GM18951 (cell line): ENCODE measurements around the gene MPP2.

ENCODE experiments used
- POLR2A ChIP-seq: IDR thresholded peaks from 4 replicates; pipeline ENCODE4 v1.6.1; 2011; ENCODE audit warnings: mild to moderate bottlenecking; ENCODE audit not compliant: insufficient read length, insufficient read depth; ENCODE audit errors: extremely low read depth
- in situ Hi-C: fragments of 300-500 bp; cut with MboI; formaldehyde crosslinking; loops from one replicate; pipeline ENCODE4 v1.12.0; 2022; ENCODE audit warnings: low sequenced_read_pairs, mixed read lengths, inconsistent platforms; ENCODE audit not compliant: unreplicated experiment

The MPP2 gene

DNA sequence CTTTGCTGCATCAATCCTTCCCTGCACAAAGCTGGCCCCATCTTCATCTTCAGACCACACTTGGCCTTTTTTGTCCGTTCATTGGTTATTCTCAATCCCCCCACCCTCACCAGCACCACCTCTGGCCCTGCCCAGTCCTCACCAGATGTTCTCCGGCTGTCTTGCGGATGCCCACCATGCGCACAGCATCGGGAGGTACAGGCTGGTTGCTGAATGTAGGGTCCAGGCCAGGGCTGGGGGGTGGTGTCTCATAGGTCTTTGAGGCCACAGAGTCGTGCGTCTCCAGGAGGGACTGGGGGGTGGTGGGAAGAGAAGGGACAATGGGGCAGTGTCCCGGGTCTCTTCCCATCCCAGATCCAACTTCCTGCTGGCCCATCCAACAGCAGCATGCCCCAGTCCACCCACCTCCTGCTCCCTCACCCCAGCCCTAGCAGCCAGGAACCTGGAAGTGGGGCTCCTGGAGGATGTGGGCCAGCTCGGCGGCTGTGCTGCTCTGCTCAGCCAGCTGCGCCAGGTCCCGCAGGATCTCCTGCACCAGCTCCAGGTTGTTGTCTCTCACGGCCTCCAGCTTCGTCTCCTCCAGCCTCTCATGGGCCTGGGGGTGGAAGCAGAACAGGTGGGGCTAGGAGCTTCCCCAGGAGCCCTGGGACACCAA is 24.4 kb downstream of the MPP2 start:
- in situ Hi-C loops: no loop called here
- TF ChIP-seq POLR2A: no peak

GRCh38 chr17:43881758-43882505 is 25.4 kb downstream of the MPP2 start:
- in situ Hi-C loops: no loop called here
- TF ChIP-seq POLR2A: no peak

GRCh38 chr17:43881181-43881580 is 26.2 kb downstream of the MPP2 start:
- in situ Hi-C loops: no loop called here
- no peak for TF ChIP-seq POLR2A

GRCh38 chr17:43880420-43880991 is 26.8 kb downstream of the MPP2 start:
- TF ChIP-seq POLR2A: no peak
- in situ Hi-C loops: no loop called here

GRCh38 chr17:43879723-43880419 is 27.5 kb downstream of the MPP2 start:
- no peak for TF ChIP-seq POLR2A

DNA sequence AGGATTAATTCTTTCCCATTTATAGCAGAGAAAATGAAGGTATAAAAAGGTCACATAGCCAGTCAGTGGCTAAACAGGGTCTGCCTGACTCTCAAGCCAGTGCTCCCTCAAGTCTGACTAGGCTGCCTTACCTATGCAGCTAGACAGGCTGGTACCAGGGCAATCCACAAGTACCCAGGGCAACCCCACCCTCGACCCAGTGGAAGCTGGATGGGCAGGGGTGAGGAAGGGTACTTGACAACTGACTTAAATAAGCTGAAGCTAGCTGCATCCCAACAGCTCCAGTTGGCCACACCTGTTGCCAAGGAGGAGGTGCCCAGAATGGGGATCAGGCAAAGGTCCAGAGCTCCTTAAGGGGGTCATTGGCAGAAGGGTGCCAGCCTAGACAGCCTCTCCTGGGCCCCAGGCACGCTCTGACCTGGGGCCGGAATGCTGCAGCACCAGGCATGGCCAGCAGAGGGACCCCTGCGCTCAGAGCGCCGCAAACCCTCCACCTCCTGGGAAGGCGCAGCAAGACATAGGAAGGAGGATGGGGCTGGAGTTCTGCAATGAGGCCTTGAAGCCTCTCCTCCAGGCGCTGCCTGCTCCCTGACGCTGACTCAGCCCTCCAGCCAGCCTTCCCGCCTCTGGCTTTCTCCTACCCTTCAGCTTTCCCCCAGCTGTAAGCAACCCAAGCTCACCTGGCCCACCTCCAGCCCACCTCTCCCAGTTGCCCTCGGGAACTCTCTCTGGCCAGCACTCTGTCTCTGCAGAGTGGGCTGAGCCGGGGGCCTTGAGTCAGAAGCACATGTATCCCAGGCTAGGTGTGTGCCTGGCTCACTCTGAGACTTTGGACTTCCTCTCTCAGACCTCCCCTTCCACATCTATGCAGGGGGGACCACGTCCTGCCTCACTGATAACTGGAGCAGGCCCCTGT is 28.8 kb downstream of the MPP2 start:
- TF ChIP-seq POLR2A: no peak
- in situ Hi-C loops: no loop called here

More at GRCh38 chr17:43879723-43880419, 27.5 kb downstream of the MPP2 start:
- in situ Hi-C loops: no loop called here

DNA sequence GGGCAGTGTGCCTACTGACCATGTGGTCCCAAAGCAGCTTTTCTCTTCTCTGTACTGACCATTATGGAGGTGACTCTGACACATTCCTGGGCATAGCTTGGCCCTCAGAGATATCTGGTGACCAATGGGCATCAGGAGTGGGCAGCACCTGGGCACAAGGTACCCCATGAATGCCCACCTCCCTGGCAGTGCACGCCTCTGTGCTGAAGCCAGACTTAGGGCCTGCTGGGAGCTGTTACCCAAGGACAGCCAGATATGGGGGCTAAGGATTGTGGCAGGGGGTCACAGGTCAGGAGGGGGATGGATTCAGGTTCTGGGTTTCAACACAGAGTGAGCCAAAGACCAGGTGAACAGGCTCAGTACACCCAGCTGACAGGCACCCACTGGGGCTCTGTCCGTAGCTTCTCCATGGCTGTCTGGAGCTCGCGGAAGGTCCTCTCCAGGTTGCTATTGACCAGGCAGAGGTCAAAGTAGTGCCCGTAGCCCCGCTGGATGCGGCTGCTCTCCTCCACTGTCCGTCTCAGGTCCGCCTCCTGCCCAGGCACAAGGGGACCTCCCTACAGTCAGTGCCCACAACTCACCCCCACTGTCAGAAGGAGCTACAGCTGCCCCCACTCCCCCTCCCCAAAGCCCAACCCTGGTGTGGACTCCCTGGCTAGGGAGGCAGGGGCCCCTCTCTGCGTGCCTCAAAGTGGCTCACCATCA is 29.7 kb downstream of the MPP2 start:
- in situ Hi-C loops: no loop called here
- no peak for TF ChIP-seq POLR2A

DNA sequence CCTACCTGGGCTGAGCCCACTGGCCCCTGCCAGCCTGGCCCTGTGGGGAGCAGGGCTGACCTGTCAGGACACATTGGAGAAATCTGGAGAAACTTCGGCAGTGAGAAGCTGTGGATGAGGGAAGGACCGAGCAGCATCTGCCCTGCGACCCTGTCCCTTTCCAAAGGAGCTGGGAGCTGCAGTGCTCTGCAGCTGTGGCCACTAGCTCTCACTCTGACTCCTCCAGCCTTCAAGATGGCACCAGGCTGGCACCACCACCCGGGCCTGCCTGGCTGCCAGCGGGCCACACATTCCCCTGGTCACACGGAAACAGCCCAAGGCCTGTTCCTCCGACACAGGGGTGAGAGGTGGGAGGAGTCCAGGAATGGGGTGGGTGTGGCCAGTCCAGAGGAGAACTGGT is 30.3 kb downstream of the MPP2 start:
- TF ChIP-seq POLR2A: no peak
- in situ Hi-C loops: no loop called here

GRCh38 chr17:43875476-43876147 is 31.7 kb downstream of the MPP2 start:
- in situ Hi-C loops: no loop called here
- no peak for TF ChIP-seq POLR2A

DNA sequence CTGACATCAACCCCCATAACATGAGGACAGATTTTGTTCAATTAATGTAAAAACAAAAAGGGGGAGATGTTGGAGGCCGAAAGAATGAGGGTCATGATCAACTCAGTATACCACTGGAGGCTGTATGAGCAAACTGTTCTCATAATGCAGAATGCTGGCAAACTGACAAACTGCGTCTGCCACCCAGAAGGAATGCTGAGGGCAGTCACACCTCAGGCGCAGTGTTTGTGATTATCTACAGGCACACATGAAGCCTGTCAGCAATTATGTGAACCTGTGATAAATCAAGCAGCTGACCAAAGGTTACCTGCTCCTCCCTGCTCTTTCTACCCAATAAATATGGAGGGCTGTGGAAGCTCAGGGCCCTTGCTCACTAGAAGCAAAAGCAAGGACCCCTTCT is 33.0 kb downstream of the MPP2 start:
- no peak for TF ChIP-seq POLR2A
- in situ Hi-C loops: no loop called here

- TF ChIP-seq POLR2A: no peak
Observed at GRCh38 chr17:43873815-43874214, 33.5 kb downstream of the MPP2 start.

More at GRCh38 chr17:43873815-43874214, 33.5 kb downstream of the MPP2 start:
- in situ Hi-C loops: no loop called here
